Measurements from ENCODE around the gene CSRP3.

CSRP3 gene

DNA sequence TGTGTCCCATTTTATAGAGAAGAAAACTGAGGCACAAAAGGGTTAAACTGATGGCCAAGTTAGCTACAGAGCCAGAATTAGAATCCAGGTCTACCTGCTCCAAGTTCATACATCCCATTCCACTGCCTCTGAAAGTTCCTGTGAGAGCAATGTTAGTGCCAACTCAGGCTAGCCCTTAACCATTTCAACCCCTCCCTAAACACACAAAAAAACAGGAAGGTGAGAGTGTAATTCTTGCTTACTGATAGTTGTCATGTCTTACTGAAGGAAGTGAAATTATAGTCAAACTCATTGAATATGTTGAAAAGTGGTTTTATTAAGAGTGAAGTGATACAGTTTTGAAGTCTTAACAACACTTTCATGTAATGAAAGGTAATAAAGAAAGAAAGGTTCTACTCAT, 41.8 kb upstream of the CSRP3 start:
- TF ChIP-seq, protein P1, sequence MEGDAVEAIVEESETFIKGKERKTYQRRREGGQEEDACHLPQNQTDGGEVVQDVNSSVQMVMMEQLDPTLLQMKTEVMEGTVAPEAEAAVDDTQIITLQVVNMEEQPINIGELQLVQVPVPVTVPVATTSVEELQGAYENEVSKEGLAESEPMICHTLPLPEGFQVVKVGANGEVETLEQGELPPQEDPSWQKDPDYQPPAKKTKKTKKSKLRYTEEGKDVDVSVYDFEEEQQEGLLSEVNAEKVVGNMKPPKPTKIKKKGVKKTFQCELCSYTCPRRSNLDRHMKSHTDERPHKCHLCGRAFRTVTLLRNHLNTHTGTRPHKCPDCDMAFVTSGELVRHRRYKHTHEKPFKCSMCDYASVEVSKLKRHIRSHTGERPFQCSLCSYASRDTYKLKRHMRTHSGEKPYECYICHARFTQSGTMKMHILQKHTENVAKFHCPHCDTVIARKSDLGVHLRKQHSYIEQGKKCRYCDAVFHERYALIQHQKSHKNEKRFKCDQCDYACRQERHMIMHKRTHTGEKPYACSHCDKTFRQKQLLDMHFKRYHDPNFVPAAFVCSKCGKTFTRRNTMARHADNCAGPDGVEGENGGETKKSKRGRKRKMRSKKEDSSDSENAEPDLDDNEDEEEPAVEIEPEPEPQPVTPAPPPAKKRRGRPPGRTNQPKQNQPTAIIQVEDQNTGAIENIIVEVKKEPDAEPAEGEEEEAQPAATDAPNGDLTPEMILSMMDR (IDR thresholded peaks at IDR 0.05; ENCODE audit: low read depth, low read length, missing control alignments) = no peak
- no peak overlapping the region for H3K4me3 ChIP-seq (replicated peaks; ENCODE audit: low read depth, low read length)
- DNase-seq (ENCODE audit: extremely low read depth, low read depth) = no peak

DNA sequence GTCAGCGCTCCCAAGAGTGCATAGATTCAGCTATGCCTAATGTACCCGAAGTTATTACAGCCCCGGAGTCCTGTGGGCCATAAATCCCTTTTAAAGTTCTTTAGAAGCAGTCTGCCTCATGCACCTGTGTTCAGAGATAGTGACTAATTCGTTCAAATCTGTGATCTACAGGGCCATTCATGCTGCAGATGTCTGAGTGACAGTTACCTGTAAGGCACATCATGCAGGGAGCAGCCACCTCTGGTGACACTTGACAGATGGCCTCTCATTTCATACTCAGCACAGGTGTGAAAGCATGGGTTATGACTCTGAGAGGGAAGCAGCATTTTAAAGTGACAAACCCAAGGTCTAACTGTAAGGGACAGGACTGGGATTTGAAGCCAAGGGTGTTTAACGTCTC, 41.4 kb upstream of the CSRP3 start:
- no peak overlapping the region for H3K4me3 ChIP-seq (replicated peaks; ENCODE audit: low read depth, low read length)
- no peak for DNase-seq (ENCODE audit: extremely low read depth, low read depth)
- TF ChIP-seq, protein P1 (IDR thresholded peaks at IDR 0.05; ENCODE audit: low read depth, low read length, missing control alignments) = no peak

DNA sequence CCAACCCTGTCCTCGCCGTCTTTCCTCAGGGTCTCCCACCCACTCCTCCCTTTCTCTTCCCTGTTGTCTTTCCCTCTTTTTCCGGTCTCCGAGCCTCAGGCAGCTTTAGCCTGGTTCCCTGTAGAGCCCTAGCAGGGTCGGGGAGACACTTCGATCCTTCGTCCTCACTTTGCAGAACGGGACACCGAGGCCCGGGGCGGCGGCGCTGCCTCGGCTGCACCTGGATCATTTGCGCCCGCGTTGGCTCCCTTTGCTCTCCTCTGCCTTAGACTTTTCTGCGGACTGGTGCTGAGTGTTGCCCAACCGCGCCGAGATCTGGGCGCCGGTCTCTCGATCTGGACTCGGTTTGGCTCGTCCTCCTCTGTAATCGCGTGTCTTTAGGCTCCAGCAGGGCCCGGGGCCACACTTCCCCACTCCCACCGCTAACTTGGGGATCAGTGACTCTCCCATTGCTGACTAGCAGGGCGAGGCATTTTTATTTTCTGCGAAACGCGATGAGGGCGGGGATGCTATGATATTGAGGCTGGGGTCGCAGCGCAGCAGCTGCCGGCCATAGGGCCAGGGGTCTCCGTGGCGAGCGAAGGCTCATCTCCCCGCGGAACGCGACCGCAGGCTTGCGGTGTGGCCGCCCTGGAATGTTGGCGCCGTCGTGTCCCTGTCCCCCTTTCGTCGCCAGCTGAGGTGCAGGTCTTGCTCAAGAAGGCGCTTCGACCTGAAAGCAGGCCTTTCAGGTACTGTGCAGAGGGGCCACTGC, 40.6 kb upstream of the CSRP3 start:
- no peak for DNase-seq (ENCODE audit: extremely low read depth, low read depth)
- TF ChIP-seq, protein P1 (IDR thresholded peaks at IDR 0.05; ENCODE audit: low read depth, low read length, missing control alignments) = no peak
- peak overlapping the region; percentile 60 for H3K4me3 ChIP-seq (replicated peaks; ENCODE audit: low read depth, low read length)

DNA sequence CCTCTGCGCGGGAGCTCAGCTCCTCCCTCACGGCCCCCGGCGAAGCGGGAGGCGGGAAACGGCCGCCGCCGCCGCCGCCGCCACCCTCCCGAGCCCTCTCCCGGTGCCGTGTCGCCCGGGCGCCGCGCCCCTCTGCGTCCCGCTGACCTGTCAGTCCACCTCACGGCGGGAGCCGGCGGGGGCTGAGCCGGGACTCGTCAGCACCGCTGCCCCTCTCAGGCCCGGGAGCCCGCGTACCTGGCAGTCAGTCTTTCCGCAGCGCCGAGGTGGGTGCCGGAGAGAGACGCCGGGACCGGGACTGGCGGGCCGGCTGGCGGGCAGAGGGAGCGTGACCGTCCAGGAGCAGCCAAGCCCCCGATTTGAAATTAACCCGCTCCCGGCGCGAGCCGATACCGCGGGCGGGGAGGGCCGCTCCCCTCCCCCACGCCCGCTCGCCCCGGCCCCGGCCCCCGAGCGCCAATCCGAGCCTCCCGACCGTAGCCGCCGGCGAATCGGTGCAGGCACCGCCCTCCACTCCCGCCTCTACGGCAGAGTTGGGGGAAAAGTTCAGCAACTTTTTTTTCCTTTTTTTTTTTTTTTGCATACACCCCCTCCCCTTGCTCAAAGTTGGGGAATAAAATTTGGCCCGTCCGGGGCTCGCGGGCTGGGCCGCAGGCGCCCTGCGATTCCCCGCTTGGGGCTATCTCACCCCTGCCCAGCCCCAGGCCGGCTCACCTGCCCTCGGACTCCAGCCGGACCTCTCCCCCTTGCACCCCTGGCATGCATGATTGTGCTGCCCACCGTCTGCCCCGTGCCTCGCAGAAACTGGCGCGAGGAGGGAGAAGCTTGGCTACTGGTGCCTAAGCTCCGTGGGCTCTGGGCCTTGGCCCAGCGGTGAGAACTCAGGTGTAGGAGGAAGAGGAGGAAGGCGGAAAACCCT, 39.7 kb upstream of the CSRP3 start:
- TF ChIP-seq, protein P1 (IDR thresholded peaks at IDR 0.05; ENCODE audit: low read depth, low read length, missing control alignments) = no peak

DNA sequence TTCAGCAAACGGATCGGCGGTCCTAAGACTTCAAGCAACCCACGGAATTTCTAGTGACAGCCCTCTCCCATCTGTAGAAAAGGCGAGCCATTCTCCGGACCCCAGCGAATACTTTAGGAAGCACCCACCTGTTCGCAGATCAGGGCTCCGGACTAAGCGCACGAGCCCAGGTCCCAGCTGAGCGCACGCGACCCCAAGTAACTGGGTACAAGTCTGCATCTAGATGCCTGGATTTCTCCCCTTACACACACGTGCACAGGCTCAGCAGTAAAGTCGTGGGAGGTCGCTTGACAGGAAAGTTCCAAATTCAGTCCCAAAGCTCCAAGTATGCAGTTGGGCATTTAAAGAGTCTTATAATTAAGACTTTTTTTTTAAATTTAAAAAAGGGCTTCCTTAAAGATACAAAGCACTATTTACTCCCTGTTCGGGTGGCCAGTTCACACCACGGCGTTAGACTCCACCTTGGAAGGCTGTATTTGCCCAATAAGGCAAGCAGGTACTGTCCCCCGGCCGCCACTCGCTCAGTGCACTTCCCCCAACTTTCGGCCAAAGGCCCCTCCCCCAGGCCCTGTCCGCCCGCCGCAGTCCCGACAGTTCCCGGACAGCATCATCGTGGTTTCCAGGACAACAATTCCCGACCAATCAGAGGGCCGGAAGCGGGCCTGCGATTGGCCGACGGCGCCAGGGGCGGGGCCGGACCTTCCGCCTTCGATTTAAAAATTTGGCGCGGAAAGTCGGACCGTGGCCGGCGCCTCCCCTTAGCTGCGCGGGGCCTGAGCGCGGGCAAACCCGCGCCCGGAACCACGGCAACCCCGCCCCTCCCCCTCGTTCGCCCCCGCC, 38.9 kb upstream of the CSRP3 start, which contains the start of gene E2F8:
TSS of gene E2F8 (minus strand) at position 526 of the 840 bp plus-strand sequence. CDS start 824 bp downstream, outside the sequence.
- peak within 1 kb of the TSS; percentile 60 for H3K4me3 ChIP-seq (replicated peaks; ENCODE audit: low read depth, low read length)
- DNase-seq (ENCODE audit: extremely low read depth, low read depth) = peak; percentile 78
- TF ChIP-seq, protein P1 (IDR thresholded peaks at IDR 0.05; ENCODE audit: low read depth, low read length, missing control alignments) = no peak

More for the DNA sequence above, 39.7 kb upstream of the CSRP3 start:
- H3K4me3 ChIP-seq (replicated peaks; ENCODE audit: low read depth, low read length) = peak overlapping the region; percentile 60
- DNase-seq (ENCODE audit: extremely low read depth, low read depth) = no peak

DNA sequence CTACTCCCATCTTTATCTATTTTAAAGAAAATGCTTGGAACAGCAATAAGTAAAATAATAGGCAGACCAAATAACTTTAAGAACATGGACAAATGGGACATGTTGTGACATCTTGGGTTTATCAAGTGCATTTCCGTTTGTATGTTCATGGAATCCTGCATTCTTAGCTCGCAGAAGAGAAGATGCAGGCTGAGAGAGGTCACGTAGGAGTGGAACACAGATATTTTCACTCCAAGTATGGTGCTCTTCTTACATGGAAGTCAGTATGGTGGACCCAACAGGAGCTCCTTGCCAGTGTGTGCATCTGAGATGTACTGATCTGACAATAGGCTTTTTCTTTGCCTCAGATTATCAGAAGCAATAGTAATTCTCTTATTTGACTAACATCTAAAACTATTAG, 37.3 kb upstream of the CSRP3 start:
- TF ChIP-seq, protein P1 (IDR thresholded peaks at IDR 0.05; ENCODE audit: low read depth, low read length, missing control alignments) = no peak
- 0 out of 2 replicates have a peak overlapping the region, but pooled peaks have one; percentile 60 for H3K4me3 ChIP-seq (replicated peaks; ENCODE audit: low read depth, low read length)
- DNase-seq (ENCODE audit: extremely low read depth, low read depth) = no peak

Measured in HFF-Myc (cell line).